NT2/D1 (cell line): ENCODE data around the gene BCAP29.

Experiments used
- DNase-seq: peaks from one replicate; pipeline ENCODE4 v3.0.0-alpha.2; 2011; ENCODE audit warnings: low read depth, low spot score
- H3K27me3 ChIP-seq: 2 replicates; pipeline ENCODE4 v1.6.0; 2011; ENCODE audit warnings: mild to moderate bottlenecking; ENCODE audit not compliant: insufficient read length, insufficient read depth
- H3K36me3 ChIP-seq: 2 replicates; pipeline ENCODE4 v1.6.1; 2011; ENCODE audit warnings: mild to moderate bottlenecking, low read length, mixed read lengths; ENCODE audit not compliant: insufficient read depth, insufficient read length
- H3K4me1 ChIP-seq: 2 replicates; pipeline ENCODE4 v1.5.1; 2011; ENCODE audit not compliant: insufficient read depth, insufficient read length
- H3K4me3 ChIP-seq: 2 replicates; pipeline ENCODE4 v1.5.1; 2011; ENCODE audit warnings: low read depth; ENCODE audit not compliant: insufficient read length
- H3K9ac ChIP-seq: 2 replicates; pipeline ENCODE4 v1.6.0; 2011; ENCODE audit warnings: low read depth; ENCODE audit not compliant: insufficient read length
- H3K9me3 ChIP-seq: 2 replicates; pipeline ENCODE4 v1.5.1; 2011; ENCODE audit warnings: mild to moderate bottlenecking, low read length; ENCODE audit not compliant: insufficient read depth
- SUZ12 ChIP-seq: IDR thresholded peaks from 2 replicates; pipeline ENCODE4 v1.6.1; 2011; ENCODE audit not compliant: insufficient read length, insufficient read depth; ENCODE audit errors: extremely low read depth
- YY1 ChIP-seq: IDR thresholded peaks from 2 replicates; pipeline ENCODE4 v1.6.1; 2011; ENCODE audit not compliant: insufficient read length, insufficient read depth
- ZNF274 ChIP-seq: IDR thresholded peaks from 2 replicates; pipeline ENCODE4 v1.6.1; 2011; ENCODE audit warnings: mild to moderate bottlenecking, low read depth, low read length

Gene BCAP29

GRCh38 chr7:107597582-107597916 lies 17.5 kb downstream of the BCAP29 start:
- no peak for TF ChIP-seq YY1
- TF ChIP-seq ZNF274: no peak
- Histone ChIP-seq H3K4me1 (no peaks in the 10 kb centered on the region), H3K4me3 (no peak overlapping the region), H3K27me3 (no peaks in the 10 kb centered on the region), H3K36me3 (peaks cover 19% of the 10 kb centered on the region), H3K9me3 (no peaks in the 10 kb centered on the region), H3K9ac (no peak overlapping the region)
- no peak for DNase-seq

GRCh38 chr7:107597953-107598352 lies 17.9 kb downstream of the BCAP29 start:
- Histone ChIP-seq H3K9me3 (no peaks in the 10 kb centered on the region), H3K4me1 (no peaks in the 10 kb centered on the region), H3K36me3 (peaks cover 19% of the 10 kb centered on the region), H3K27me3 (no peaks in the 10 kb centered on the region), H3K4me3 (no peak overlapping the region), H3K9ac (no peak overlapping the region)
- no peak for DNase-seq
- TF ChIP-seq YY1 (no peak), SUZ12 (no peak), ZNF274 (no peak)

GRCh38 chr7:107599262-107599661 lies 19.2 kb downstream of the BCAP29 start:
- Histone ChIP-seq H3K4me3 (no peak overlapping the region), H3K9ac (no peak overlapping the region), H3K4me1 (no peaks in the 10 kb centered on the region), H3K27me3 (no peaks in the 10 kb centered on the region), H3K36me3 (peaks cover 15% of the 10 kb centered on the region), H3K9me3 (no peaks in the 10 kb centered on the region)
- TF ChIP-seq YY1 (no peak), SUZ12 (no peak), ZNF274 (no peak)
- no peak for DNase-seq

DNA sequence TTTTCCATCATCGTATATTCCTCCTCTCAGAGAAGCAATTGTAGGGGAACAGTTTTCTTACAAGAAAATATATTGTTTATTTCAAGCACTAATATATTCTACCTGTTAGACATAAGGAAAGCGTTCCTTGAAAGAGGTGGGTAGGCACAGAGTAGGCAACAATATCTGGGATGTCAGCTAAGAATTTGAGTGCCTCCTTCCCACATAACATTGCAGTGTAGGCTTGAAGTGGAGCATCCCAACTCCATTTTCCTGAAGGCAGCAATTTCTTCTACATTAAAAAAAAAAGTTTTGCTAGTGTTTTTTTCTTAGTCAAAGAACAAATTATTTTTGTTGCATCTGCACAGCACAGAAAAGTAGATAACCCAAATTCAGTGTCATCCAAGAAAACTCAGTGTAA lies 20.8 kb downstream of the BCAP29 start:
- H3K9ac ChIP-seq: no peak overlapping the region
- H3K4me1 ChIP-seq: no peaks in the 10 kb centered on the region
- H3K36me3 ChIP-seq: peaks cover 17% of the 10 kb centered on the region
- H3K9me3 ChIP-seq: no peaks in the 10 kb centered on the region
- TF ChIP-seq YY1: no peak
- no peak for TF ChIP-seq ZNF274
- TF ChIP-seq SUZ12: no peak
- no peaks in the 10 kb centered on the region for H3K27me3 ChIP-seq
- no peak overlapping the region for H3K4me3 ChIP-seq
- DNase-seq: no peak

DNA sequence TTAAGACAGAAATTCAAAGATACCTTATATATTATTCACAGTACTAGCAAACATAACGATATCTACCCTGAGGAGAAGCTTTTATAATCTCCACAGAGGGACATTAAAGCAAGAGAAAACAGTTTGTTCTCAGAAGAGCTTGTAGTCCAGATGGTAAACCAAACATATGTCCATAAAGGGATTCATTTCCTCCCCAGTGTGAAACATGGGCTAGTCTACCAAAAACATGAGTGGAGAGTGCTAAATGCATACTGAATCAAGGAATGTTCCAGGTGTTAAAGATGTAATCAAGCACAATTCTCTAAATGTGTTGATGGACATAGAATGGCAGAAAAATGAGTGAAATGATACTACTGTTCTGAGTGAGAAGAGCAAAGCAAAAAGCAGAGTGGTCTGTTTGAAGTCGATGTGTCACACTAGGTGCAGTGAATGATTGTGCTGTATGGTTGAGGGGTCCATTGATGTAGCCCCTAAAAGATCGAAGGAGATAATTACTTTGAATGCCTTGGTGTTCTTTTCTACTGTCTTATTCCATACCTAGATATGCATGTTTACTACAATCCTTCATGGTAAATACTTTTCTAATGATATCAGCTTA lies 25.3 kb downstream of the BCAP29 start:
- no peaks in the 10 kb centered on the region for H3K9me3 ChIP-seq
- H3K36me3 ChIP-seq: peaks cover 13% of the 10 kb centered on the region
- TF ChIP-seq SUZ12: no peak
- TF ChIP-seq ZNF274: no peak
- TF ChIP-seq YY1: no peak
- no peaks in the 10 kb centered on the region for H3K4me1 ChIP-seq
- no peak overlapping the region for H3K9ac ChIP-seq
- H3K4me3 ChIP-seq: no peak overlapping the region
- no peaks in the 10 kb centered on the region for H3K27me3 ChIP-seq
- no peak for DNase-seq

GRCh38 chr7:107606303-107606702 lies 26.3 kb downstream of the BCAP29 start:
- no peak for DNase-seq

DNA sequence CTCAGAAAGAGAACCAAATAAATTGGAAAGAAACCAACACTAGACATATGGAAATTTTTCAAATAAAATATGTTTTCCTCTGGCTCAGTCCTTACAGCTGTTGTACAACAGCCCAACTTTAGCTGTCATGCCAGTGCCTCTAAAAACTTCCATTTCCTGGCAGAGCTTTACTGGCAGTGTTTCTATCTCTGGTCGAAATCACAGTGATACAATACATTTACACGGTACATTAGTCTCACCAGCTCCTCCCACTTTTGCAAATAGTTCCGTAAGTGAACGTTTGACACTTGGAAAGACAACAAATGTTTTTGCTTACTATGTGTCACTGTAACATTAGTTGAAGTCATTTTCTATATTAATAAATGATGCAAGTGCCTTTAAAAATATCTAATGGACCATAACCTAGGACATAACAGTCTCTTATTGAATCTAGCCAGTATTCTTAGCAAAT lies 29.8 kb downstream of the BCAP29 start:
- Histone ChIP-seq H3K36me3 (peaks cover 16% of the 10 kb centered on the region), H3K4me3 (no peak overlapping the region), H3K9me3 (no peaks in the 10 kb centered on the region), H3K4me1 (no peaks in the 10 kb centered on the region), H3K9ac (no peak overlapping the region), H3K27me3 (no peaks in the 10 kb centered on the region)
- TF ChIP-seq YY1 (no peak), SUZ12 (no peak), ZNF274 (no peak)
- DNase-seq: no peak

More at GRCh38 chr7:107606303-107606702, 26.3 kb downstream of the BCAP29 start:
- TF ChIP-seq YY1 (no peak), ZNF274 (no peak), SUZ12 (no peak)
- H3K27me3 ChIP-seq: no peaks in the 10 kb centered on the region
- no peaks in the 10 kb centered on the region for H3K9me3 ChIP-seq
- no peaks in the 10 kb centered on the region for H3K4me1 ChIP-seq
- no peak overlapping the region for H3K4me3 ChIP-seq
- H3K9ac ChIP-seq: no peak overlapping the region
- H3K36me3 ChIP-seq: peaks cover 10% of the 10 kb centered on the region

DNA sequence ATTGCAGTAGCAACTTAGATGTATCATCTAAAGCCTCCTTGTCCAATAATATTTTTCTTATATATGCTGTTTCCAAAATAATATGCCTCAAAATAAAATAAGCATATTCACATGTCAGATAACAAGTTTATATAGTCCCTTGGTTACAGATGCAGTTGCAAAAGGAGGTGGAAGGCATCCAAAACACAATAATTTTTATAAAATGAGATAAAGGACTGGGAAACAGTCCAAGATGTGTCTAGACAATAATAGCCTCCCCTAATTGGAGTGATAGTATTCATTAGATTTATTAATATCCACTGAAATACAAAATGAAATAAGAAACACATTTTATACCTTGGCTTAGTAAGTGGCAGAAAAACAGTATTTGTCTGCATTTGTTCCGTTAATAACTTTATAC lies 30.3 kb downstream of the BCAP29 start:
- no peak overlapping the region for H3K9ac ChIP-seq
- no peak for DNase-seq
- TF ChIP-seq SUZ12: no peak
- no peak for TF ChIP-seq ZNF274
- no peak for TF ChIP-seq YY1
- H3K36me3 ChIP-seq: peaks cover 14% of the 10 kb centered on the region
- H3K27me3 ChIP-seq: no peaks in the 10 kb centered on the region
- H3K4me3 ChIP-seq: no peak overlapping the region
- no peaks in the 10 kb centered on the region for H3K4me1 ChIP-seq
- H3K9me3 ChIP-seq: no peaks in the 10 kb centered on the region
